ENCODE results near the gene FBN1. TPM values are rescaled to one million over a fixed set of nuclear protein-coding genes. Genes with fewer than 3 reads are reported as not detected.

The FBN1 gene
- total RNA-seq, 1 donor from 2014 or later = 22.1 TPM

DNA sequence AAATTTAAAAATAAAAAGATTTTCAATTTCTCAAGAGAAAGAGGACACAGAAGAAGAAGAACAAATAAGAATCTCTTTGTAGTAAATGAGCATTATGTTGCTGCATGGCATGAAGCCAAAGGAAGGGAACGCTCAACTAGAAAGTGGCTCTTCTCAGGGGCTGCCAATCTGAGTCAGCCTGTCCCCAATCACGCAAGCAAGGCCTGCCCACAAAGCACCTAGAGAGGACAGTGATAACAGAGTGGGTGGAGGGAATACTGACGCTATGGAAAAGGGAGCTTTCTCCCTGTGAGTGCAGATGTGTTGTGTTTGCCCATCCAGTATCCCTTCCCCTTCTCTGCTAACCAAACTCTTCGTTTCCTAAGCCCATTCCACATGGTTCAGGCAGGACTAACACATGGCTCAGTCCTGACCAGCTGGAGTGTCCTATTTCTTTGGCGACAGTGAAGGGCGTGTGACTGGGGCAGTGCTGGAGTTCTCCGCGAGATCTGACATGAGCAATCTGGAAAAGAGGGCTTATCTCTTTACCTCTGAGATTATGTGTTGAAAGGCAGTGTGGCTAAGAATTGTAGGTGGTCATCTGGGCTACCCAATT is 14.2 kb downstream of the FBN1 start:
- no peak overlapping the region for H3K4me3 Mint-ChIP-seq
- H3K9me3 Mint-ChIP-seq = no peaks in the 10 kb centered on the region
- peaks cover 17% of the 10 kb centered on the region for H3K4me1 Mint-ChIP-seq
- no peak overlapping the region for H3K27ac Mint-ChIP-seq (ENCODE audit: unreplicated experiment)
- no peak for DNase-seq (ENCODE audit: low read depth, low spot score)
- TF ChIP-seq, protein P1, sequence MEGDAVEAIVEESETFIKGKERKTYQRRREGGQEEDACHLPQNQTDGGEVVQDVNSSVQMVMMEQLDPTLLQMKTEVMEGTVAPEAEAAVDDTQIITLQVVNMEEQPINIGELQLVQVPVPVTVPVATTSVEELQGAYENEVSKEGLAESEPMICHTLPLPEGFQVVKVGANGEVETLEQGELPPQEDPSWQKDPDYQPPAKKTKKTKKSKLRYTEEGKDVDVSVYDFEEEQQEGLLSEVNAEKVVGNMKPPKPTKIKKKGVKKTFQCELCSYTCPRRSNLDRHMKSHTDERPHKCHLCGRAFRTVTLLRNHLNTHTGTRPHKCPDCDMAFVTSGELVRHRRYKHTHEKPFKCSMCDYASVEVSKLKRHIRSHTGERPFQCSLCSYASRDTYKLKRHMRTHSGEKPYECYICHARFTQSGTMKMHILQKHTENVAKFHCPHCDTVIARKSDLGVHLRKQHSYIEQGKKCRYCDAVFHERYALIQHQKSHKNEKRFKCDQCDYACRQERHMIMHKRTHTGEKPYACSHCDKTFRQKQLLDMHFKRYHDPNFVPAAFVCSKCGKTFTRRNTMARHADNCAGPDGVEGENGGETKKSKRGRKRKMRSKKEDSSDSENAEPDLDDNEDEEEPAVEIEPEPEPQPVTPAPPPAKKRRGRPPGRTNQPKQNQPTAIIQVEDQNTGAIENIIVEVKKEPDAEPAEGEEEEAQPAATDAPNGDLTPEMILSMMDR (conservative IDR thresholded peaks at IDR 0.05) = no peak
- H3K27me3 Mint-ChIP-seq (ENCODE audit: low read depth) = no peaks in the 10 kb centered on the region
- peaks cover 4% of the 10 kb centered on the region for H3K36me3 Mint-ChIP-seq (ENCODE audit: low read depth)

DNA sequence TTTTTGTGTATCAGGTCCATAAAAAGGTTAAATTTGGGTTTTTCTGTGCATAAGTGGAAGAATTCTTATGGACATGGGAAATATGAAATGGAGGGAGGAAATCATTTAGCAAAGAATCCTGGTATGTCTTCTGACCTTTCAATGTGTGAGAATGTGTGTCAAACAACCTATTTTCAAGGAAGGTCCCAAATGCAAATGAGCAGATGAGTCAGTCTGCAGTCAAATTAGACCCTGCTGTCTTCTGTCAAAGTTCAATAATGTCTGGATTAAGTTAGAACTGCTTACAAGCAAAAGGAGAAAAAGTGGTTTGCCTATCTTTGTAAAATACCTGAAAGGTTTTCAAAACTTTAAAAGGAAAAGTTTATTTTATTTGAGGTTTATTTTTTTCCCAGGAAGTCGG is 15.3 kb downstream of the FBN1 start:
- TF ChIP-seq, protein P1 (conservative IDR thresholded peaks at IDR 0.05) = no peak
- no peaks in the 10 kb centered on the region for H3K27me3 Mint-ChIP-seq (ENCODE audit: low read depth)
- no peak overlapping the region for H3K4me3 Mint-ChIP-seq
- no peak overlapping the region for H3K27ac Mint-ChIP-seq (ENCODE audit: unreplicated experiment)
- peaks cover 17% of the 10 kb centered on the region for H3K4me1 Mint-ChIP-seq
- H3K9me3 Mint-ChIP-seq = no peaks in the 10 kb centered on the region
- peaks cover 4% of the 10 kb centered on the region for H3K36me3 Mint-ChIP-seq (ENCODE audit: low read depth)
- DNase-seq (ENCODE audit: low read depth, low spot score) = no peak

DNA sequence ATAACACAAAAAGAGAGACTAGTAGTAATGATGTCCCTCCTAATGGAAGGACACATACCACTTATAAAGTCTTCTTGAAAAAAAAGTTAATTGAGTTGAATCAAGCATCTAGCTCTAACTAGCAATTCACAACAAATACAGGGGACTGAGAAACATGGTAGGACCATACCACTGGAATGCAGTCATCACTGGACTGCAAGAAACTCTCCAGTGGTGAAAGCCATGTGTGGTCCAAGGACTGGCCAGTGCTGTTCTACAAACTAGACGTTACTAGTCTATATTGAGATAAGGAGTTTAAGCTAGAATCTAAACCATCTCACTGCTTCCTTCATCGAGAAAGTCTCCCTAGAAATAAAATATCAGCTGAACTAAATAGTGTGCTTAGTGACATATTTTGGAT is 16.7 kb downstream of the FBN1 start:
- Mint-ChIP-seq H3K27ac (ENCODE audit: unreplicated experiment) (no peak overlapping the region), H3K4me3 (no peak overlapping the region), H3K36me3 (ENCODE audit: low read depth) (peaks cover 4% of the 10 kb centered on the region), H3K9me3 (no peaks in the 10 kb centered on the region), H3K27me3 (ENCODE audit: low read depth) (no peaks in the 10 kb centered on the region), H3K4me1 (peaks cover 17% of the 10 kb centered on the region)
- TF ChIP-seq, protein P1 (conservative IDR thresholded peaks at IDR 0.05) = no peak
- no peak for DNase-seq (ENCODE audit: low read depth, low spot score)

DNA sequence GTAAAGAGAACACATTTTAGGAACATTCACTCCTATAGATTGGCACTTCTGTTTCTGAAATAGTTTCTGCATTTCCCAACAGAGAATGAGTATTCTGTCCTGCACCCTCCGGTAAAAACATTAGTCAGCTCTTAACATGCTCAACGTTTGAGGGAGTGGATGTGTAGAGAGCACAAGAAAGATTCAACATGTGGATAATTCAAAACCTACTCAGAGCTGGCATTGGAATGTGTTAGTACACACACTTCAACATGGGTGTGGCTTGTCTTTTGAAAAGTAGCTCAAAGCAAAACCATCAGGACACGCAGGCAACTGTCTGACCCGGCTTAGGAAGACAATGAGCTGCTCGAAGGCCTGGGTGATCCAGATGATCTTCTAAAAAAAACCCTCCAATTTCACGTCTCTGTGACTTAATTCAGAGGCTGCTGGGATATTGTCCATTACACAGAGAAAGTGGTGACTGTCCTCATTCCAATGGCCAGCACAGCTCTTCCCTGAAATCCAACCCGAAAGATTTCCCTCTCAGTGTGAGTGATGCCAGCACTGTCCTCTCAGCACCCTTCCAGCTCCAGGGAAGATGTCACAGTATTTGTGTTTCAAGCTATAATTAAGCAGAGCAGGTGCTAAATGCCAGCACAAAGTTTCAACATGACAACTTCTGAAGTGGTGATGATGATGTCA is 18.1 kb downstream of the FBN1 start:
- TF ChIP-seq, protein P1 (conservative IDR thresholded peaks at IDR 0.05) = no peak
- Mint-ChIP-seq H3K4me1 (peaks cover 17% of the 10 kb centered on the region), H3K27me3 (ENCODE audit: low read depth) (no peaks in the 10 kb centered on the region), H3K4me3 (no peak overlapping the region), H3K36me3 (ENCODE audit: low read depth) (peaks cover 4% of the 10 kb centered on the region), H3K9me3 (peaks cover 4% of the 10 kb centered on the region), H3K27ac (ENCODE audit: unreplicated experiment) (no peak overlapping the region)
- no peak for DNase-seq (ENCODE audit: low read depth, low spot score)

DNA sequence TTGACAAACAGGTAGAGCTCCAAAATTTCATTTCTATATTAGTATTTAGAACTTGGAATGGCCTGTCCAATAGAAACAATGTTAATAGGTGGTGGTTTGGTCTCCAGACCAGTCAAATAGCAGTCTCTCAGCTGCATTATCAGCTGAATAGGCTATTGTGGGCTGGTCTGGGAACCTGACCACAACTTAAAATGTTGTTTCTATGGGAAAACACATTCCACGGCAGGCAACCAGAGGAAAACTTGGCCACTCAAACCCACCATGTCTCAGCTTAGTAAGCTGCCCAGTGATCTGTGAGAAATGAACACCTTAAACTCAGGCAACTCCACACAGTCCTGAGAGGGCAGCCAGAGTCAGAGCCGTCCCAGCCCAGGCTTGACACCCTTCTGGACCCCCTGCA is 20.4 kb downstream of the FBN1 start:
- Mint-ChIP-seq H3K4me3 (no peak overlapping the region), H3K27ac (ENCODE audit: unreplicated experiment) (no peak overlapping the region), H3K4me1 (peaks cover 14% of the 10 kb centered on the region), H3K27me3 (ENCODE audit: low read depth) (no peaks in the 10 kb centered on the region), H3K36me3 (ENCODE audit: low read depth) (peaks cover 5% of the 10 kb centered on the region), H3K9me3 (peaks cover 7% of the 10 kb centered on the region)
- TF ChIP-seq, protein P1 (conservative IDR thresholded peaks at IDR 0.05) = no peak
- DNase-seq (ENCODE audit: low read depth, low spot score) = no peak
